Right lobe of liver (tissue), 6 donors: ENCODE results near the gene ZC3H13. TPM values are rescaled to one million over a fixed set of nuclear protein-coding genes. Genes with fewer than 3 reads are reported as not detected.
A peak's percentile ranks its signal among the peaks of the same experiment; 100 is the strongest.

Experiments
- ATAC-seq, 4 donors: fragments of 200-7000 bp; cut with Tn5 transposase; one replicate each; pipeline ENCODE4 v1.9.1; 2020; ENCODE audit warnings: mild to moderate bottlenecking in 4 of 4, moderate library complexity in 4 of 4
- DNase-seq, 3 donors: peaks; one replicate each; pipeline ENCODE4 v3.0.0-alpha.2; 2020
- H3K27ac ChIP-seq, 3 donors: fragments of 200-600 bp; one replicate each; pipeline ENCODE4 v1.8.0; 2022
- H3K27me3 ChIP-seq, 2 donors: fragments of 200-600 bp; one replicate each; pipeline ENCODE4 v1.8.0; 2022
- H3K36me3 ChIP-seq, 4 donors: fragments of 200-600 bp; sonication (generic) in 1 of 4; one replicate each; pipeline versions ENCODE4 v1.5.1 to v1.8.0; 2017 to 2022; ENCODE audit warnings: control low read depth in 1 of 4
- H3K4me1 ChIP-seq, 4 donors: fragments of 200-600 bp; sonication (generic) in 1 of 4; one replicate each; pipeline versions ENCODE4 v1.5.1 to v1.8.0; 2017 to 2022; ENCODE audit warnings: control low read depth in 1 of 4
- H3K4me3 ChIP-seq, 3 donors: fragments of 200-600 bp; one replicate each; pipeline ENCODE4 v1.8.0; 2022
- H3K9me3 ChIP-seq, 4 donors: fragments of 200-600 bp; sonication (generic) in 1 of 4; one replicate each; pipeline versions ENCODE4 v1.5.1 to v1.8.0; 2017 to 2022; ENCODE audit warnings: control low read depth in 1 of 4
- POLR2A ChIP-seq: fragments of 450-650 bp; IDR thresholded peaks from one replicate; pipeline ENCODE4 v1.6.1; 2017; ENCODE audit warnings: antibody characterized with exemption, mild to moderate bottlenecking
- whole genome bisulfite sequencing: methylation state at CpG from one replicate; pipeline ENCODE4 v1.1.6; 2018; ENCODE audit warnings: low coverage, low lambda C conversion rate; ENCODE audit not compliant: insufficient coverage; ENCODE audit errors: missing lambda C conversion rate; 5-methylcytosine and 5-hydroxymethylcytosine counted together
- intact Hi-C, 2 donors: fragments of 100-400 bp; cut with DNase I; formaldehyde crosslinking; loops; one replicate each; pipeline versions ENCODE4 v1.11.2 to v1.14.1; 2022
- total RNA-seq, 6 experiments: library from RNA; depleted of rRNA in 2 of 6; stranded (reverse); fragments of >200 nt in 2 of 6; fragmentation: NEBNext Ultra II Directional in 3 of 6; extraction: Animal tissue kit (Norgen Biotek cat#: 25700) in 3 of 6; gene quantifications; one replicate each; pipeline versions ENCODE4 v1.1.0 to v1.2.4, GENCODE V29; 2016 to 2023
- TF ChIP-seq, protein P1 (sequence below), 4 donors: fragments of 200-600 bp in 3 of 4; fragments of 450-650 bp in 1 of 4; IDR thresholded peaks; one replicate each; pipeline versions ENCODE4 v1.5.1 to v1.8.0; 2016 to 2022; ENCODE audit warnings: antibody characterized with exemption in 4 of 4, mild to moderate bottlenecking in 2 of 4
- donor health status: DM: no; HTN: yes; CAD: no.
- donor health status: DM: no; HTN: no; CAD: no.
- donor health status: DM: no; HTN: no; CAD: no.
- donor health status: DM: no; HTN: yes; CAD: no.
- donor health status: DM: no; HTN: yes; CAD: no.

The ZC3H13 gene
- total RNA-seq, 6 experiments from 2014 or later: 20.3 to 52.8 (median 50.3) TPM

- H3K4me3 ChIP-seq: no peak overlapping the region
- DNase-seq (no peak), ATAC-seq (peak; percentile 46 to 59 (median 50))
- no peaks in the 10 kb centered on the region for H3K27me3 ChIP-seq
- 50% methylated on average over 5 of the region's 5 CpGs for WGBS
- H3K9me3 ChIP-seq: no peaks in the 10 kb centered on the region
- intact Hi-C loops: no loop called here
- H3K36me3 ChIP-seq: peaks cover 0 to 48% (median 21%) of the 10 kb centered on the region in 4 donors
- TF ChIP-seq, protein P1, sequence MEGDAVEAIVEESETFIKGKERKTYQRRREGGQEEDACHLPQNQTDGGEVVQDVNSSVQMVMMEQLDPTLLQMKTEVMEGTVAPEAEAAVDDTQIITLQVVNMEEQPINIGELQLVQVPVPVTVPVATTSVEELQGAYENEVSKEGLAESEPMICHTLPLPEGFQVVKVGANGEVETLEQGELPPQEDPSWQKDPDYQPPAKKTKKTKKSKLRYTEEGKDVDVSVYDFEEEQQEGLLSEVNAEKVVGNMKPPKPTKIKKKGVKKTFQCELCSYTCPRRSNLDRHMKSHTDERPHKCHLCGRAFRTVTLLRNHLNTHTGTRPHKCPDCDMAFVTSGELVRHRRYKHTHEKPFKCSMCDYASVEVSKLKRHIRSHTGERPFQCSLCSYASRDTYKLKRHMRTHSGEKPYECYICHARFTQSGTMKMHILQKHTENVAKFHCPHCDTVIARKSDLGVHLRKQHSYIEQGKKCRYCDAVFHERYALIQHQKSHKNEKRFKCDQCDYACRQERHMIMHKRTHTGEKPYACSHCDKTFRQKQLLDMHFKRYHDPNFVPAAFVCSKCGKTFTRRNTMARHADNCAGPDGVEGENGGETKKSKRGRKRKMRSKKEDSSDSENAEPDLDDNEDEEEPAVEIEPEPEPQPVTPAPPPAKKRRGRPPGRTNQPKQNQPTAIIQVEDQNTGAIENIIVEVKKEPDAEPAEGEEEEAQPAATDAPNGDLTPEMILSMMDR (IDR thresholded peaks at IDR 0.05): no peak
- TF ChIP-seq POLR2A: no peak
- no peak overlapping the region for H3K27ac ChIP-seq
- peaks cover 0 to 16% (median 0%) of the 10 kb centered on the region in 4 donors for H3K4me1 ChIP-seq
Observed at GRCh38 chr13:46088821-46089562, 36.4 kb upstream of the ZC3H13 start.

DNA sequence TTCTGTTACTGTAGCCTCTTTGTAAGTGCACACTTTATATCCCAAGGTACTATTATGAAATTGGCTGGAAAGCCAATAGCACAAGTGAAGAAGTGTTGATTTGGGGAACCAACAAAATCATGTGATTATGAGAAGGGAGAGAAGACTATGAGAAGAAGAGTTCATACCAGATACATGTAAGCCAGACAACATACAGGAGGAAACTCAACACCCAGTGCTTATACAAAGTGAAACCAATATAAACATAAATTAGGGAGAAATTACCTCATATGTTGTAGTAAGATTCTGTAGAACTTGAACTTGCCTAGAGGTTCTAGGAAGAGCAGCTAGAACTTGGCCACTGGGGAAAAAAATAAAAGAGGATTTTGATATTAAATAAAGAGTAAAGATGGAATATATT, 34.9 kb upstream of the ZC3H13 start:
- DNase-seq (no peak), ATAC-seq (peak in 1 of 4 donors; percentile 21)
- peak overlapping the region in 1 of 3 donors; percentile 3 for H3K27ac ChIP-seq
- peaks cover 0 to 8% (median 0%) of the 10 kb centered on the region in 4 donors for H3K4me1 ChIP-seq
- TF ChIP-seq POLR2A: no peak
- TF ChIP-seq, protein P1 (IDR thresholded peaks at IDR 0.05): no peak
- peaks cover 0 to 63% (median 28%) of the 10 kb centered on the region in 4 donors for H3K36me3 ChIP-seq
- intact Hi-C loops: no loop called here
- no peak overlapping the region for H3K4me3 ChIP-seq
- no peaks in the 10 kb centered on the region for H3K27me3 ChIP-seq
- H3K9me3 ChIP-seq: no peaks in the 10 kb centered on the region

DNA sequence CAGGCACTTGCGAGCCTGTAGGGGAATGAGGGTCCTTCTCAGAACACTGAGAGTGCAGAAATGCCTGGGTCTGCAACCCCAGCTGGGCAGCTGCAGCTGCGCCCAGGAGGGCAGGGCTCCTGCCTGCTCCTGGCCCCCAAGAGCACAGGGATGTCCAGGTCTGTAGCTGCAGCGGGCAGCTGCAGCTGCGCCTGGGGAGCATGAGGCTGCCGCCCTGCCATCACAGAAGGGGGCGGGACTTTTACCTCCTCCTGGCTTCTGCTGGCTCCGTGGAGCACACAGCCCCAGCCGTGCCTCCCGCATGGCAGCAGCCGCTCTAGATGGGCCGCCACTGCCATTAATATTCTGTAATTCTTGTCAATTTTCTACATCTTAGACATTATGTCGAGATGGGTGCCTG, 34.4 kb upstream of the ZC3H13 start:
- DNase-seq (no peak), ATAC-seq (peak in 3 of 4 donors; percentile 4 to 28 (median 20))
- 90% methylated on average over 3 of the region's 12 CpGs for WGBS
- TF ChIP-seq, protein P1 (IDR thresholded peaks at IDR 0.05): no peak
- intact Hi-C loops: no loop called here
- Histone ChIP-seq H3K36me3 (peaks cover 0 to 68% (median 31%) of the 10 kb centered on the region in 4 donors), H3K9me3 (no peaks in the 10 kb centered on the region), H3K4me3 (no peak overlapping the region), H3K27me3 (no peaks in the 10 kb centered on the region), H3K27ac (peak overlapping the region in 1 of 3 donors; percentile 3), H3K4me1 (peaks cover 0 to 8% (median 0%) of the 10 kb centered on the region in 4 donors)

- Histone ChIP-seq H3K27ac (no peak overlapping the region), H3K4me1 (peaks cover 0 to 7% (median 0%) of the 10 kb centered on the region in 4 donors), H3K27me3 (no peaks in the 10 kb centered on the region), H3K4me3 (no peak overlapping the region), H3K36me3 (peaks cover 0 to 72% (median 35%) of the 10 kb centered on the region in 4 donors), H3K9me3 (no peaks in the 10 kb centered on the region)
- intact Hi-C loops: no loop called here
- DNase-seq (no peak), ATAC-seq (peak in 3 of 4 donors; percentile 9 to 44 (median 9))
- WGBS: 83% methylated on average over 1 of the region's 12 CpGs
- no peak for TF ChIP-seq POLR2A
- TF ChIP-seq, protein P1 (IDR thresholded peaks at IDR 0.05): no peak
Observed at GRCh38 chr13:46086421-46086922, 33.9 kb upstream of the ZC3H13 start.
